Hepatocyte (in vitro differentiated cells): ENCODE results near the gene PCDHA1. TPM values are rescaled to one million over a fixed set of nuclear protein-coding genes. Genes with fewer than 3 reads are reported as not detected.

Experiments used
- DNase-seq: peaks from one replicate; pipeline ENCODE4 v3.0.0-alpha.2; 2016; ENCODE audit warnings: low spot score
- H2AFZ ChIP-seq: fragments of 200-600 bp; sonication (generic); 2 replicates; pipeline ENCODE4 v1.6.0; 2016; ENCODE audit warnings: antibody characterized with exemption, mild to moderate bottlenecking
- H3K27ac ChIP-seq: fragments of 200-600 bp; sonication (generic); 2 replicates; pipeline ENCODE4 v1.5.1; 2016; ENCODE audit warnings: mild to moderate bottlenecking
- H3K27me3 ChIP-seq: fragments of 200-600 bp; sonication (generic); 2 replicates; pipeline ENCODE4 v1.6.1; 2016
- H3K36me3 ChIP-seq: fragments of 200-600 bp; sonication (generic); replicated peaks from 2 replicates; pipeline ENCODE4 v1.5.1; 2016; ENCODE audit warnings: low read depth; ENCODE audit not compliant: insufficient read depth
- H3K4me1 ChIP-seq: fragments of 200-600 bp; sonication (generic); 2 replicates; pipeline ENCODE4 v1.5.1; 2016; ENCODE audit warnings: mild to moderate bottlenecking, moderate library complexity; ENCODE audit not compliant: insufficient read depth
- H3K4me2 ChIP-seq: fragments of 200-600 bp; sonication (generic); 2 replicates; pipeline ENCODE4 v1.6.0; 2016
- H3K4me3 ChIP-seq: fragments of 200-600 bp; sonication (generic); 2 replicates; pipeline ENCODE4 v1.5.1; 2016; ENCODE audit warnings: mild to moderate bottlenecking
- H3K79me2 ChIP-seq: fragments of 200-600 bp; sonication (generic); 2 replicates; pipeline ENCODE4 v1.6.0; 2017; ENCODE audit warnings: mild to moderate bottlenecking
- H3K9me2 ChIP-seq: fragments of 200-600 bp; sonication (generic); replicated peaks from 2 replicates; pipeline ENCODE4 v1.6.0; 2017; ENCODE audit warnings: mild to moderate bottlenecking; ENCODE audit not compliant: insufficient read depth
- H3K9me3 ChIP-seq: fragments of 200-600 bp; sonication (generic); 2 replicates; pipeline ENCODE4 v1.5.1; 2016; ENCODE audit warnings: low read depth, mild to moderate bottlenecking
- H4K20me1 ChIP-seq: fragments of 200-600 bp; sonication (generic); 2 replicates; pipeline ENCODE4 v1.6.0; 2016; ENCODE audit warnings: mild to moderate bottlenecking; ENCODE audit not compliant: insufficient read depth, poor library complexity, severe bottlenecking
- EZH2 ChIP-seq: fragments of 200-600 bp; sonication (generic); IDR thresholded peaks from 2 replicates; pipeline ENCODE4 v1.6.1; 2016; ENCODE audit warnings: antibody characterized with exemption, mild to moderate bottlenecking, borderline replicate concordance
- EZH2phosphoT487 ChIP-seq: fragments of 200-600 bp; sonication (generic); IDR thresholded peaks from one replicate; pipeline ENCODE4 v1.6.1; 2018; ENCODE audit warnings: antibody characterized with exemption, mild to moderate bottlenecking, low read depth, moderate library complexity; ENCODE audit not compliant: unreplicated experiment, severe bottlenecking
- WGBS: methylation state at CpG from one replicate; pipeline ENCODE4 v1.1.6; 2016; ENCODE audit warnings: low lambda C conversion rate; ENCODE audit errors: missing lambda C conversion rate; 5-methylcytosine and 5-hydroxymethylcytosine counted together
- polyA plus RNA-seq: library from polyadenylated mRNA; unstranded; fragments of >200 nt; fragmentation: Nextera tagmentation; extraction: Ambion mirVana; gene quantifications from 2 replicates; pipeline ENCODE4 v1.2.1, GENCODE V29; 2016
- total RNA-seq: library from RNA; depleted of rRNA; stranded (reverse); fragments of >200 nt; gene quantifications from 2 replicates; pipeline ENCODE4 v1.2.3, GENCODE V29; 2014
- TF ChIP-seq, protein P1 (sequence below): fragments of 200-600 bp; sonication (generic); IDR thresholded peaks from 2 replicates; pipeline ENCODE4 v1.5.1; 2016; ENCODE audit warnings: antibody characterized with exemption, mild to moderate bottlenecking; ENCODE audit not compliant: poor library complexity

The PCDHA1 gene
- total and polyA plus RNA-seq, 2 experiments from 2014 or later, result not detected

DNA sequence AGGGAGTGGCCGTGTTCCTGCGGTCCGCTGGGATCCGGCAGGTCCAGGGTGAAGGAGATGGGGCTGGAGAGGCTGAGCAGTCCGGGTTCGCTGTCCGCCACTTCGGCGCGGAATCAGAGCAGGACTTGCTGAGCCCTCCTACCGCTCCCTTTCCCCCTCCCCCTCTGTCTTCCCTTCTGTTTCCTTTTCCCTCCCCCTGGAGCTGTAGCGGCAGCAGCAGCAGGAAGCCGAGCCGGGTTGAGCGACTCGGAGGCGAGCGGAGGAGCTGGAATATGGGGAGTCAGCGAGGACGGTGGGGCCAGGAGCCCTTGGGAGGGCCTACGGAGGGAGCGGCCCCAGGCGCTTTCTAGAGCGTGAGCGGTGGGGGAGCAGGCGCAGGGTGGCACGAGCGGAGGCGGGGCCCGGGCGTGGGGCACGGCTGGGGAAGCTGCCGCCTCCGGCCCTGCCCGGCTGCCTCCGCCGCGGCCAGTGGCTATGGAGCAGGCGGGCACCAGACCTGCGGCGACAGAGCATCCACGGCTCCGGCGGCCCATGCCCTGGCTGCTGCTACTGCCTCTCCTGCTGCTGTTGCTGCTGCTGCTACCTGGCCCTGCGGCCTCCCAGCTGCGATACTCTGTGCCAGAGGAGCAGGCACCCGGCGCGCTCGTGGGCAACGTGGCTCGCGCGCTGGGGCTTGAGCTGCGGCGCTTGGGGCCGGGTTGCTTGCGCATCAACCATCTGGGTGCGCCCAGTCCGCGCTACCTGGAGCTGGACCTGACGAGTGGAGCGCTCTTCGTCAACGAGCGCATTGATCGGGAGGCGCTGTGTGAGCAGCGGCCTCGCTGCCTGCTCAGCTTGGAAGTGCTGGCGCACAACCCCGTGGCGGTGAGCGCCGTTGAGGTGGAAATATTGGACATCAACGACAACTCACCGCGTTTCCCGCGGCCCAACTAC is 180.6 kb downstream of the PCDHA1 start, which contains the start of gene PCDHAC2:
Gene PCDHAC2 (plus strand): TSS at position 184 of the 933 bp plus-strand sequence. CDS start 291 bp downstream, at position 475.
- Histone ChIP-seq H3K36me3 (no peaks in the 10 kb centered on the region), H3K9me3 (no peaks in the 10 kb centered on the region), H3K4me2 (peak within 1 kb of the TSS; percentile 98), H3K27ac (peak within 1 kb of the TSS; percentile 80), H3K9me2 (no peaks in the 10 kb centered on the region), H2AFZ (peak within 1 kb of the TSS; percentile 52), H3K4me3 (peak within 1 kb of the TSS; percentile 95), H3K4me1 (peaks cover 5% of the 10 kb centered on the region), H3K79me2 (peaks cover 9% of the 10 kb centered on the region), H4K20me1 (peaks cover 13% of the 10 kb centered on the region), H3K27me3 (peaks cover 4% of the 10 kb centered on the region)
- under 1% methylated on average over 59 of the region's 80 CpGs for WGBS
- TF ChIP-seq EZH2phosphoT487, result no peak
- TF ChIP-seq, protein P1, sequence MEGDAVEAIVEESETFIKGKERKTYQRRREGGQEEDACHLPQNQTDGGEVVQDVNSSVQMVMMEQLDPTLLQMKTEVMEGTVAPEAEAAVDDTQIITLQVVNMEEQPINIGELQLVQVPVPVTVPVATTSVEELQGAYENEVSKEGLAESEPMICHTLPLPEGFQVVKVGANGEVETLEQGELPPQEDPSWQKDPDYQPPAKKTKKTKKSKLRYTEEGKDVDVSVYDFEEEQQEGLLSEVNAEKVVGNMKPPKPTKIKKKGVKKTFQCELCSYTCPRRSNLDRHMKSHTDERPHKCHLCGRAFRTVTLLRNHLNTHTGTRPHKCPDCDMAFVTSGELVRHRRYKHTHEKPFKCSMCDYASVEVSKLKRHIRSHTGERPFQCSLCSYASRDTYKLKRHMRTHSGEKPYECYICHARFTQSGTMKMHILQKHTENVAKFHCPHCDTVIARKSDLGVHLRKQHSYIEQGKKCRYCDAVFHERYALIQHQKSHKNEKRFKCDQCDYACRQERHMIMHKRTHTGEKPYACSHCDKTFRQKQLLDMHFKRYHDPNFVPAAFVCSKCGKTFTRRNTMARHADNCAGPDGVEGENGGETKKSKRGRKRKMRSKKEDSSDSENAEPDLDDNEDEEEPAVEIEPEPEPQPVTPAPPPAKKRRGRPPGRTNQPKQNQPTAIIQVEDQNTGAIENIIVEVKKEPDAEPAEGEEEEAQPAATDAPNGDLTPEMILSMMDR, result no peak
- TF ChIP-seq EZH2, result no peak
- DNase-seq, result peak; percentile 82

DNA sequence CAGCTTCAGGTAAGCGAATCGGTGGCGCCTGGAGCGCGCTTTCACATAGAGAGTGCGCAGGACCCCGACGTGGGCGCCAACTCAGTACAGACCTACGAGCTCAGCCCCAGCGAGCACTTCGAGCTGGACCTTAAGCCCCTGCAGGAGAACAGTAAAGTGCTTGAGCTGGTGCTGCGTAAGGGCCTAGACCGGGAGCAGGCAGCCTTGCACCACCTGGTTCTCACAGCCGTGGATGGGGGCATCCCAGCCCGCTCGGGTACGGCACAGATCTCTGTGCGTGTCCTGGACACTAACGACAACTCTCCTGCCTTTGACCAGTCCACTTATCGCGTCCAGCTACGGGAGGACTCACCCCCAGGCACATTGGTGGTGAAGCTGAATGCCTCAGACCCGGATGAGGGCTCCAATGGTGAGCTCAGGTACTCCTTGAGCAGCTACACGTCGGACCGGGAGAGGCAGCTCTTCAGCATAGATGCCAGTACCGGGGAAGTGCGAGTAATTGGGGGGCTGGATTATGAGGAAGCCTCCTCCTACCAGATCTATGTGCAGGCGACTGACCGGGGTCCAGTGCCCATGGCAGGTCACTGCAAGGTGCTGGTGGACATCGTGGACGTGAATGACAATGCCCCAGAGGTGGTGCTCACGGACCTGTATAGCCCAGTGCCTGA is 181.4 kb downstream of the PCDHA1 start:
- H3K9me2 ChIP-seq, result no peaks in the 10 kb centered on the region
- H3K9me3 ChIP-seq, result no peaks in the 10 kb centered on the region
- H3K36me3 ChIP-seq, result no peaks in the 10 kb centered on the region
- H3K27ac ChIP-seq, result peak overlapping the region; percentile 80
- TF ChIP-seq EZH2phosphoT487, result no peak
- TF ChIP-seq EZH2, result no peak
- TF ChIP-seq, protein P1, result no peak
- H4K20me1 ChIP-seq, result peaks cover 13% of the 10 kb centered on the region
- H3K79me2 ChIP-seq, result peaks cover 14% of the 10 kb centered on the region
- WGBS, result 55% methylated on average over 34 of the region's 34 CpGs
- peak overlapping the region; percentile 98 for H3K4me2 ChIP-seq
- no peak for DNase-seq
- peaks cover 4% of the 10 kb centered on the region for H3K27me3 ChIP-seq
- peak overlapping the region; percentile 52 for H2AFZ ChIP-seq
- peaks cover 5% of the 10 kb centered on the region for H3K4me1 ChIP-seq
- H3K4me3 ChIP-seq, result peak overlapping the region; percentile 95

DNA sequence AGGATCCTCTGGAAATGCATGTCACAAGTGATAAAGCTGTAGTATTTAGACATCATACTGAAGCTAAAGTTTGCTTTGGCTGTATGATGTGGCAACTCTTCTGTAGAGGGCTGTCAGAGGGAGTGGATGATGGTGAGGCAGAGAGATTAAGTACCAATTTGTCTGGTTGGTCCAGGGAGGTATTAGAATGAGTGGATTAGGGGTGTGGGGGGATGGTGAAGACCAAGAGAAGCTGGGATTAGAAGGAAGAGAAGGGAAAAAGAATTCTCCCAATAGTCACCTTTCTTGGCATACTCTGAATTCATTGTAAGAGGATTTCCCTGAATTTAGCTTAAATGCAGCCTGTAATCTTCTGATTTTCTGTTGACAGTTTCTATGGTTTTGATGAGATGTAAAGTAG is 183.9 kb downstream of the PCDHA1 start:
- Histone ChIP-seq H3K27ac (no peak overlapping the region), H3K4me1 (peaks cover 5% of the 10 kb centered on the region), H3K4me3 (no peak overlapping the region), H3K79me2 (peaks cover 24% of the 10 kb centered on the region), H3K9me2 (no peaks in the 10 kb centered on the region), H4K20me1 (peaks cover 8% of the 10 kb centered on the region), H3K9me3 (no peaks in the 10 kb centered on the region), H3K4me2 (no peak overlapping the region), H2AFZ (no peak overlapping the region), H3K36me3 (no peaks in the 10 kb centered on the region), H3K27me3 (no peaks in the 10 kb centered on the region)
- no peak for TF ChIP-seq EZH2phosphoT487
- TF ChIP-seq EZH2, result no peak
- no peak for DNase-seq

DNA sequence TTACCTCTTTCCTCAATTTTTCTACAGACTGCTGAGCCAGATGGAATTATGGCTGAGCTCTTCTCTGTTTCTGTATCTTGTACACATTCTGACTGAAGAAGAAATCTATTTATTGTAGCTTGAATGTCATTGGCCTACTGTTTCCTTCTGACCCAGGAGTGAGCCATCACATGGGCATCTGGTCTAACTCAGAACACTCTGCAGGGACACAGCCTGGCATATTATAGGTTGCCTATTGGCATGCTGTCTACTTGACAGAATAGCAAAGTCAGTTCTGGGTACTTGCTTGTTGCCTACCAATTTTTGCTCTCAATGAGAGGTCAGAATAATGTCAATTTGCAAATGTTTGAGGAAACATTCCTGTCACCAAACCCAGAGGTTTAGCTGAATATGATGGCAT is 187.6 kb downstream of the PCDHA1 start:
- H3K27ac ChIP-seq, result no peak overlapping the region
- TF ChIP-seq EZH2phosphoT487 (no peak), EZH2 (no peak)
- TF ChIP-seq, protein P1, result no peak

More for the DNA sequence above, 187.6 kb downstream of the PCDHA1 start:
- peaks cover 28% of the 10 kb centered on the region for H3K79me2 ChIP-seq
- peaks cover 3% of the 10 kb centered on the region for H4K20me1 ChIP-seq
- no peaks in the 10 kb centered on the region for H3K9me2 ChIP-seq
- H3K36me3 ChIP-seq, result no peaks in the 10 kb centered on the region
- H3K27me3 ChIP-seq, result no peaks in the 10 kb centered on the region
- H3K4me3 ChIP-seq, result no peak overlapping the region
- peaks cover 10% of the 10 kb centered on the region for H3K4me1 ChIP-seq
- H3K4me2 ChIP-seq, result no peak overlapping the region
- no peak for DNase-seq
- H3K9me3 ChIP-seq, result no peaks in the 10 kb centered on the region
- no peak overlapping the region for H2AFZ ChIP-seq
